HG02642 (cell line): ENCODE results near the gene RPS27A.

ENCODE experiments used
- ATAC-seq: cut with Tn5 transposase; IDR thresholded peaks from one replicate; pipeline ENCODE4 v1.9.1; 2021; ENCODE audit warnings: mild to moderate bottlenecking; ENCODE audit not compliant: unreplicated experiment, poor library complexity

Gene RPS27A

DNA sequence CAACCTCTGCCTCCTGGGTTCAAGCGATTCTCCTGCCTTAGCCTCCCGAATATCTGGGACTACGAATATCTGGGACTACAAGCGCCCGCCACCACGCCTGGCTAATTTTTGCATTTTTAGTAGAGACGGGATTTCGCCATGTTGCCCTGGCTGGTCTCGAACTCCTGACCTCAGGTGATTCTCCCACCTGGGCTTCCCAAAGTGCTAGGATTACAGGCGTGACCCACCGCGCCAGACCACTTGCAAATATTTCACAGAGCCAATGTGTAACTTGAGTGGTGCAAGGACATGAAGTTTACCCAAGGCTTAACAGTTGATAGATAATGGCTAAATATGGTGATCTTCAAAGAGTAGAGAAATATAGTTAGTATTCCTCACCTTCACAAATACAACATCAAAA lies 50.6 kb downstream of the RPS27A start:
- ATAC-seq: no peak
